HepG2 (cell line): ENCODE results near the gene CNR2. TPM values are rescaled to one million over a fixed set of nuclear protein-coding genes. Genes with fewer than 3 reads are reported as not detected.

Experiments
- EP300 ChIP-seq, 3 experiments: sonication (generic) in 1 of 3; formaldehyde crosslinking in 1 of 3; IDR thresholded peaks; 2 replicates each; pipeline versions ENCODE4 v1.5.1 to v1.6.1; 2011 to 2020; ENCODE audit warnings: low read depth in 2 of 3, low read length in 2 of 3, borderline replicate concordance in 1 of 3, improper control_type of control experiment in 1 of 3, mild to moderate bottlenecking in 1 of 3, missing genetic modification reagents in 1 of 3, moderate library complexity in 1 of 3
- FOXM1 ChIP-seq: sonication (generic); formaldehyde crosslinking; IDR thresholded peaks from 2 replicates; pipeline ENCODE4 v1.5.0; 2020; ENCODE audit warnings: missing genetic modification reagents
- MIER3 ChIP-seq: IDR thresholded peaks from 2 replicates; pipeline ENCODE4 v1.6.1; 2016; ENCODE audit warnings: missing compliant biosample characterization, borderline replicate concordance
- PLRG1 ChIP-seq: fragments of 450-650 bp; conservative IDR thresholded peaks from 2 replicates; pipeline ENCODE4 v1.6.1; 2016
- POLR2A ChIP-seq, 2 experiments: IDR thresholded peaks; 2 replicates each; pipeline ENCODE4 v1.6.1; 2011; ENCODE audit warnings: low read depth in 2 of 2, low read length in 2 of 2, mild to moderate bottlenecking in 1 of 2, moderate library complexity in 1 of 2; ENCODE audit not compliant: insufficient read depth in 1 of 2
- RFX1 ChIP-seq: fragments of 450-650 bp; IDR thresholded peaks from 2 replicates; pipeline ENCODE4 v1.6.1; 2017
- ZNF598 ChIP-seq: sonication (generic); formaldehyde crosslinking; IDR thresholded peaks from 2 replicates; pipeline ENCODE4 v1.5.1; 2020; ENCODE audit warnings: mild to moderate bottlenecking, missing genetic modification reagents, borderline replicate concordance
- ZSCAN12 ChIP-seq: sonication (generic); formaldehyde crosslinking; IDR thresholded peaks from 2 replicates; pipeline ENCODE4 v1.9.0; 2021; ENCODE audit warnings: mild to moderate bottlenecking, missing genetic modification reagents
- polyA plus RNA-seq, 8 experiments: library from polyadenylated mRNA; depleted of rRNA in 3 of 8; stranded (reverse) in 7 of 8; unstranded in 1 of 8; fragments of >200 nt; fragmentation: Illumina TruSeq in 4 of 8; extraction: Trizol in 4 of 8; gene quantifications; 2 replicates each; pipeline versions ENCODE4 v1.2.1 to v1.2.3, GENCODE V29; 2011 to 2016; ENCODE audit warnings: low read depth in 4 of 8, missing spikeins in 1 of 8, mixed read lengths in 1 of 8; ENCODE audit not compliant: insufficient read depth in 1 of 8
- total RNA-seq, 5 experiments: library from RNA; depleted of rRNA; stranded (reverse); fragments of >200 nt; fragmentation: Illumina TruSeq; extraction: Trizol; gene quantifications; 2 replicates each; pipeline ENCODE4 v1.2.3, GENCODE V29; 2016; ENCODE audit warnings: low read depth in 1 of 5
- TF ChIP-seq, protein P1 (sequence below): sonication (generic); formaldehyde crosslinking; IDR thresholded peaks from 2 replicates; pipeline ENCODE4 v1.4.0; 2020; ENCODE audit warnings: missing genetic modification reagents
- TF ChIP-seq, protein P2 (sequence below): sonication (generic); formaldehyde crosslinking; IDR thresholded peaks from 2 replicates; pipeline ENCODE4 v1.4.0; 2020; ENCODE audit warnings: mild to moderate bottlenecking, missing genetic modification reagents, borderline replicate concordance
- TF ChIP-seq, protein P3 (sequence below), 2 experiments: fragments of 450-650 bp in 1 of 2; sonication (generic) in 1 of 2; formaldehyde crosslinking; IDR thresholded peaks; 2 replicates each; pipeline versions ENCODE4 v1.5.0 to v1.8.0; 2020 to 2022; ENCODE audit warnings: mild to moderate bottlenecking in 1 of 2, missing genetic modification reagents in 1 of 2

Gene CNR2
- total and polyA plus RNA-seq, 2 of the 13 experiments (the other 11 are each of a cell fraction or from before 2014, with no cell fraction given): not detected

DNA sequence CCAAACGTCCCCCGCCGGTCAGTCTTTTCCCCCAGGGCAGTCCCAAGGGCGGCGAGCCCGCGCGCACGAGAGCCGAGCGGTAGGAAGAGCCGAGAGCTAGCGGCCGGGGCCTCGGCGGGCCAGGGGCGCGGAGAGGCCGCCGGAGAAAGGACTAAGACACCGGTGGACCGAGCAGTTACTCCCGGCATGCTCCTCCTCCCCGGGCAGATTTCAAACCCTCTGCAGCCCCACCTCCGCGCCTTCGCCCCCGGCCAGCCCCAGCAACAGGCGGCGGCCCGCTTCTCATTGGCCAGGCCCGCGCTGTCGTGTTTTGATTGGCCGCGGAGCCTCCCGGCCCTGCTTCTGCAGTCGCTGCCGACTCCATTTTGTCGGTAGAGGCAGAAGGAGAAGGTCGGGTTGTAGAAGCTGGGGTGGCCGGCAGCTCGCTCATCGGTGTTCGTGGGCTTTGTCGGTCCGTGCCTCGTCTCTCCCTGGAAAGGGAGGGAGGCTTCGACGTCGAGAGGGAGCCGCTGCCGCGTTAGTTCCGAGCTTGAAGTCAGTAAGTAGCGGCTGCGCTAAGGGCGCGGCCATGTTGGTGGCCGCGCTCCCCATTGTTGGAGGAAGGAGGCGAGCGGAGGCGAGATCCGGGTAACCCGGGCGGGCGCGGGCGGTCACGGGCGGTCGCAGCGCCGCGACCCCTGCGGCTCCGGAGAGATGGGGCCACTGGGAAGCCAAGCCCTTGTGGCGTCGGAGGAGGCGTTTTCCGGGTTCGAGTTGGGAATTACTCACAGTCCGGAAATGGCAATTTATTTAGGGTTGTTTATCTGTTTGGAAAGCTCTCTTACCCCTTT is 46.5 kb upstream of the CNR2 start, which contains the start of gene PNRC2 (continued):
- TF ChIP-seq, protein P1, sequence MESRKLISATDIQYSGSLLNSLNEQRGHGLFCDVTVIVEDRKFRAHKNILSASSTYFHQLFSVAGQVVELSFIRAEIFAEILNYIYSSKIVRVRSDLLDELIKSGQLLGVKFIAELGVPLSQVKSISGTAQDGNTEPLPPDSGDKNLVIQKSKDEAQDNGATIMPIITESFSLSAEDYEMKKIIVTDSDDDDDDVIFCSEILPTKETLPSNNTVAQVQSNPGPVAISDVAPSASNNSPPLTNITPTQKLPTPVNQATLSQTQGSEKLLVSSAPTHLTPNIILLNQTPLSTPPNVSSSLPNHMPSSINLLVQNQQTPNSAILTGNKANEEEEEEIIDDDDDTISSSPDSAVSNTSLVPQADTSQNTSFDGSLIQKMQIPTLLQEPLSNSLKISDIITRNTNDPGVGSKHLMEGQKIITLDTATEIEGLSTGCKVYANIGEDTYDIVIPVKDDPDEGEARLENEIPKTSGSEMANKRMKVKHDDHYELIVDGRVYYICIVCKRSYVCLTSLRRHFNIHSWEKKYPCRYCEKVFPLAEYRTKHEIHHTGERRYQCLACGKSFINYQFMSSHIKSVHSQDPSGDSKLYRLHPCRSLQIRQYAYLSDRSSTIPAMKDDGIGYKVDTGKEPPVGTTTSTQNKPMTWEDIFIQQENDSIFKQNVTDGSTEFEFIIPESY (CRISPR knock-in tag): no peak
- TF ChIP-seq, protein P2, sequence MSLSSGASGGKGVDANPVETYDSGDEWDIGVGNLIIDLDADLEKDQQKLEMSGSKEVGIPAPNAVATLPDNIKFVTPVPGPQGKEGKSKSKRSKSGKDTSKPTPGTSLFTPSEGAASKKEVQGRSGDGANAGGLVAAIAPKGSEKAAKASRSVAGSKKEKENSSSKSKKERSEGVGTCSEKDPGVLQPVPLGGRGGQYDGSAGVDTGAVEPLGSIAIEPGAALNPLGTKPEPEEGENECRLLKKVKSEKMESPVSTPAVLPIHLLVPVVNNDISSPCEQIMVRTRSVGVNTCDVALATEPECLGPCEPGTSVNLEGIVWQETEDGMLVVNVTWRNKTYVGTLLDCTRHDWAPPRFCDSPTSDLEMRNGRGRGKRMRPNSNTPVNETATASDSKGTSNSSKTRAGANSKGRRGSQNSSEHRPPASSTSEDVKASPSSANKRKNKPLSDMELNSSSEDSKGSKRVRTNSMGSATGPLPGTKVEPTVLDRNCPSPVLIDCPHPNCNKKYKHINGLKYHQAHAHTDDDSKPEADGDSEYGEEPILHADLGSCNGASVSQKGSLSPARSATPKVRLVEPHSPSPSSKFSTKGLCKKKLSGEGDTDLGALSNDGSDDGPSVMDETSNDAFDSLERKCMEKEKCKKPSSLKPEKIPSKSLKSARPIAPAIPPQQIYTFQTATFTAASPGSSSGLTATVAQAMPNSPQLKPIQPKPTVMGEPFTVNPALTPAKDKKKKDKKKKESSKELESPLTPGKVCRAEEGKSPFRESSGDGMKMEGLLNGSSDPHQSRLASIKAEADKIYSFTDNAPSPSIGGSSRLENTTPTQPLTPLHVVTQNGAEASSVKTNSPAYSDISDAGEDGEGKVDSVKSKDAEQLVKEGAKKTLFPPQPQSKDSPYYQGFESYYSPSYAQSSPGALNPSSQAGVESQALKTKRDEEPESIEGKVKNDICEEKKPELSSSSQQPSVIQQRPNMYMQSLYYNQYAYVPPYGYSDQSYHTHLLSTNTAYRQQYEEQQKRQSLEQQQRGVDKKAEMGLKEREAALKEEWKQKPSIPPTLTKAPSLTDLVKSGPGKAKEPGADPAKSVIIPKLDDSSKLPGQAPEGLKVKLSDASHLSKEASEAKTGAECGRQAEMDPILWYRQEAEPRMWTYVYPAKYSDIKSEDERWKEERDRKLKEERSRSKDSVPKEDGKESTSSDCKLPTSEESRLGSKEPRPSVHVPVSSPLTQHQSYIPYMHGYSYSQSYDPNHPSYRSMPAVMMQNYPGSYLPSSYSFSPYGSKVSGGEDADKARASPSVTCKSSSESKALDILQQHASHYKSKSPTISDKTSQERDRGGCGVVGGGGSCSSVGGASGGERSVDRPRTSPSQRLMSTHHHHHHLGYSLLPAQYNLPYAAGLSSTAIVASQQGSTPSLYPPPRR (CRISPR knock-in tag): no peak; the same call in 1 of the 2 replicates
- TF ChIP-seq EP300 (IDR thresholded peaks at IDR 0.05; ENCODE audit: low read depth in 2 of 2, low read length in 2 of 2) (peak in 1 of 2 experiments; percentile 83; a peak in 3 of 4 replicates), EP300 (CRISPR knock-in tag; IDR thresholded peaks at IDR 0.05; ENCODE audit: borderline replicate concordance) (no peak), FOXM1 (no peak), ZSCAN12 (CRISPR knock-in tag) (no peak), RFX1 (no peak), POLR2A (IDR thresholded peaks at IDR 0.05; ENCODE audit: insufficient read depth in 1 of 2, low read depth in 2 of 2, low read length in 2 of 2) (peak; percentile 92 to 97), MIER3 (CRISPR knock-in tag) (peak; percentile 90; the same call in 1 of the 2 replicates), ZNF598 (CRISPR knock-in tag) (no peak), PLRG1 (no peak)
- TF ChIP-seq, protein P3, sequence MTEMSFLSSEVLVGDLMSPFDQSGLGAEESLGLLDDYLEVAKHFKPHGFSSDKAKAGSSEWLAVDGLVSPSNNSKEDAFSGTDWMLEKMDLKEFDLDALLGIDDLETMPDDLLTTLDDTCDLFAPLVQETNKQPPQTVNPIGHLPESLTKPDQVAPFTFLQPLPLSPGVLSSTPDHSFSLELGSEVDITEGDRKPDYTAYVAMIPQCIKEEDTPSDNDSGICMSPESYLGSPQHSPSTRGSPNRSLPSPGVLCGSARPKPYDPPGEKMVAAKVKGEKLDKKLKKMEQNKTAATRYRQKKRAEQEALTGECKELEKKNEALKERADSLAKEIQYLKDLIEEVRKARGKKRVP (CRISPR knock-in tag; IDR thresholded peaks at IDR 0.05): no peak
